Subcutaneous abdominal adipose tissue (tissue), 5 donors: ENCODE results near the gene PRPSAP1.
A peak's percentile ranks its signal among the peaks of the same experiment; 100 is the strongest.

Experiments
- H3K27ac ChIP-seq: one replicate; pipeline ENCODE4 v1.7.0; 2013; ENCODE audit warnings: low read depth, mild to moderate bottlenecking, inconsistent platforms, low read length, moderate library complexity
- H3K27me3 ChIP-seq, 5 donors: one replicate each; pipeline ENCODE4 v1.7.0; 2013; ENCODE audit warnings: low read length in 5 of 5, inconsistent platforms in 1 of 5; ENCODE audit not compliant: control insufficient read depth in 5 of 5, insufficient read depth in 4 of 5
- H3K36me3 ChIP-seq, 5 donors: one replicate each; pipeline ENCODE4 v1.7.0; 2013; ENCODE audit warnings: low read length in 5 of 5; ENCODE audit not compliant: control insufficient read depth in 5 of 5, insufficient read depth in 5 of 5
- H3K4me1 ChIP-seq, 5 donors: one replicate each; pipeline ENCODE4 v1.7.0; 2013; ENCODE audit warnings: low read length in 5 of 5, mild to moderate bottlenecking in 3 of 5, moderate library complexity in 1 of 5; ENCODE audit not compliant: control insufficient read depth in 5 of 5, insufficient read depth in 5 of 5
- H3K4me3 ChIP-seq, 5 donors: one replicate each; pipeline ENCODE4 v1.7.0; 2013; ENCODE audit warnings: low read length in 5 of 5, low read depth in 1 of 5
- H3K9ac ChIP-seq, 5 donors: one replicate each; pipeline ENCODE4 v1.7.0; 2013; ENCODE audit warnings: low read length in 5 of 5, mild to moderate bottlenecking in 4 of 5, moderate library complexity in 3 of 5
- H3K9me3 ChIP-seq, 5 donors: one replicate each; pipeline ENCODE4 v1.7.0; 2013; ENCODE audit warnings: low read length in 5 of 5; ENCODE audit not compliant: control insufficient read depth in 5 of 5
- donor health status: healthy.
- donor health status: healthy.
- donor health status: healthy.
- donor health status: healthy.
- donor health status: healthy.

Gene PRPSAP1

GRCh38 chr17:76304226-76305134, 49.2 kb downstream of the PRPSAP1 start:
- Histone ChIP-seq H3K27ac (no peak overlapping the region), H3K9me3 (no peaks in the 10 kb centered on the region), H3K36me3 (peaks cover 0 to 10% (median 7%) of the 10 kb centered on the region in 5 donors), H3K4me1 (no peaks in the 10 kb centered on the region), H3K27me3 (no peaks in the 10 kb centered on the region), H3K4me3 (no peak overlapping the region), H3K9ac (peak overlapping the region in 1 of 5 donors; percentile 11)

GRCh38 chr17:76297436-76297835, 56.3 kb downstream of the PRPSAP1 start:
- H3K27me3 ChIP-seq = no peaks in the 10 kb centered on the region
- H3K9me3 ChIP-seq = no peaks in the 10 kb centered on the region
- no peak overlapping the region for H3K4me3 ChIP-seq
- no peak overlapping the region for H3K27ac ChIP-seq
- H3K4me1 ChIP-seq = peaks cover 0 to 5% (median 0%) of the 10 kb centered on the region in 5 donors
- no peak overlapping the region for H3K9ac ChIP-seq
- peaks cover 0 to 11% (median 10%) of the 10 kb centered on the region in 5 donors for H3K36me3 ChIP-seq

GRCh38 chr17:76296889-76297288, 56.8 kb downstream of the PRPSAP1 start:
- Histone ChIP-seq H3K27me3 (no peaks in the 10 kb centered on the region), H3K4me1 (peaks cover 0 to 5% (median 0%) of the 10 kb centered on the region in 5 donors), H3K36me3 (peaks cover 0 to 16% (median 10%) of the 10 kb centered on the region in 5 donors), H3K4me3 (no peak overlapping the region), H3K9me3 (no peaks in the 10 kb centered on the region), H3K27ac (no peak overlapping the region), H3K9ac (no peak overlapping the region)

- H3K27ac ChIP-seq = no peak overlapping the region
- H3K9me3 ChIP-seq = no peaks in the 10 kb centered on the region
- no peaks in the 10 kb centered on the region for H3K27me3 ChIP-seq
- H3K4me1 ChIP-seq = peaks cover 0 to 5% (median 0%) of the 10 kb centered on the region in 5 donors
- peaks cover 0 to 22% (median 13%) of the 10 kb centered on the region in 5 donors for H3K36me3 ChIP-seq
- H3K9ac ChIP-seq = no peak overlapping the region
- H3K4me3 ChIP-seq = no peak overlapping the region
These were observed 57.5 kb downstream of the PRPSAP1 start for GRCh38 chr17:76296186-76296585.

- peaks cover 0 to 5% (median 0%) of the 10 kb centered on the region in 5 donors for H3K4me1 ChIP-seq
- H3K27ac ChIP-seq = no peak overlapping the region
- no peaks in the 10 kb centered on the region for H3K27me3 ChIP-seq
- no peaks in the 10 kb centered on the region for H3K9me3 ChIP-seq
- H3K9ac ChIP-seq = peak overlapping the region in 1 of 5 donors; percentile 17
- peaks cover 0 to 28% (median 17%) of the 10 kb centered on the region in 5 donors for H3K36me3 ChIP-seq
- no peak overlapping the region for H3K4me3 ChIP-seq
These were observed 60.6 kb downstream of the PRPSAP1 start for GRCh38 chr17:76293106-76293505.

GRCh38 chr17:76292567-76292966, 61.1 kb downstream of the PRPSAP1 start:
- H3K4me3 ChIP-seq = no peak overlapping the region
- no peak overlapping the region for H3K9ac ChIP-seq
- H3K4me1 ChIP-seq = peaks cover 0 to 5% (median 0%) of the 10 kb centered on the region in 5 donors
- peaks cover 0 to 28% (median 17%) of the 10 kb centered on the region in 5 donors for H3K36me3 ChIP-seq
- no peaks in the 10 kb centered on the region for H3K9me3 ChIP-seq
- H3K27me3 ChIP-seq = no peaks in the 10 kb centered on the region
- no peak overlapping the region for H3K27ac ChIP-seq

GRCh38 chr17:76281573-76282371, 71.9 kb downstream of the PRPSAP1 start:
- Histone ChIP-seq H3K36me3 (no peaks in the 10 kb centered on the region), H3K27ac (no peak overlapping the region), H3K4me1 (peaks cover 0 to 22% (median 13%) of the 10 kb centered on the region in 5 donors), H3K4me3 (no peak overlapping the region), H3K9ac (no peak overlapping the region), H3K9me3 (no peaks in the 10 kb centered on the region), H3K27me3 (no peaks in the 10 kb centered on the region)

- Histone ChIP-seq H3K4me1 (peaks cover 0 to 24% (median 16%) of the 10 kb centered on the region in 5 donors), H3K27ac (no peak overlapping the region), H3K36me3 (no peaks in the 10 kb centered on the region), H3K9ac (no peak overlapping the region), H3K4me3 (no peak overlapping the region), H3K9me3 (no peaks in the 10 kb centered on the region), H3K27me3 (no peaks in the 10 kb centered on the region)
These were observed 73.1 kb downstream of the PRPSAP1 start for GRCh38 chr17:76280650-76281049.

- no peak overlapping the region for H3K27ac ChIP-seq
- no peaks in the 10 kb centered on the region for H3K36me3 ChIP-seq
- H3K4me3 ChIP-seq = no peak overlapping the region
- H3K4me1 ChIP-seq = peaks cover 0 to 31% (median 21%) of the 10 kb centered on the region in 5 donors
- H3K9me3 ChIP-seq = no peaks in the 10 kb centered on the region
- peak overlapping the region in 1 of 5 donors; percentile 26 for H3K9ac ChIP-seq
- no peaks in the 10 kb centered on the region for H3K27me3 ChIP-seq
These were observed 73.9 kb downstream of the PRPSAP1 start for GRCh38 chr17:76279742-76280287.
